MM.1S (cell line): ENCODE data around the gene SH2D1A.

Source experiments
- DNase-seq: peaks from one replicate; pipeline ENCODE4 v3.0.0-alpha.2; 2015
- H2AFZ ChIP-seq: fragments of 300-600 bp; sonication (generic); 2 replicates; pipeline ENCODE4 v1.6.0; 2016; ENCODE audit warnings: antibody characterized with exemption, low read length
- H3F3A ChIP-seq: fragments of 300-600 bp; sonication (generic); 2 replicates; pipeline ENCODE4 v1.6.1; 2016; ENCODE audit warnings: mild to moderate bottlenecking, antibody characterized with exemption, low read length, moderate library complexity, mixed read lengths; ENCODE audit not compliant: insufficient read depth
- H3K27ac ChIP-seq: fragments of 300-600 bp; sonication (generic); 2 replicates; pipeline ENCODE4 v1.5.1; 2016; ENCODE audit warnings: mild to moderate bottlenecking, low read length
- H3K27me3 ChIP-seq: fragments of 300-600 bp; sonication (generic); replicated peaks from 2 replicates; pipeline ENCODE4 v1.6.0; 2016; ENCODE audit warnings: low read length; ENCODE audit not compliant: insufficient read depth
- H3K36me3 ChIP-seq: fragments of 300-600 bp; sonication (generic); replicated peaks from 2 replicates; pipeline ENCODE4 v1.6.1; 2016; ENCODE audit warnings: mild to moderate bottlenecking, low read length, mixed read lengths; ENCODE audit not compliant: insufficient read depth
- H3K4me1 ChIP-seq: fragments of 300-600 bp; sonication (generic); 2 replicates; pipeline ENCODE4 v1.6.1; 2016; ENCODE audit warnings: low read length, mixed read lengths
- H3K4me2 ChIP-seq: fragments of 300-600 bp; sonication (generic); 2 replicates; pipeline ENCODE4 v1.6.0; 2016; ENCODE audit warnings: low read depth, low read length
- H3K4me3 ChIP-seq: fragments of 300-600 bp; sonication (generic); 2 replicates; pipeline ENCODE4 v1.5.1; 2016; ENCODE audit warnings: low read length, mixed read lengths
- H3K79me2 ChIP-seq: fragments of 300-600 bp; sonication (generic); 2 replicates; pipeline ENCODE4 v1.6.1; 2016; ENCODE audit warnings: mixed run types, low read length, mixed read lengths
- H3K9ac ChIP-seq: fragments of 300-600 bp; sonication (generic); 2 replicates; pipeline ENCODE4 v1.6.1; 2016; ENCODE audit warnings: low read length, mixed read lengths
- H3K9me2 ChIP-seq: fragments of 300-600 bp; sonication (generic); replicated peaks from 2 replicates; pipeline ENCODE4 v1.6.1; 2016; ENCODE audit warnings: mild to moderate bottlenecking, low read length, mixed read lengths; ENCODE audit not compliant: insufficient read depth
- H3K9me3 ChIP-seq: fragments of 300-600 bp; sonication (generic); replicated peaks from 2 replicates; pipeline ENCODE4 v1.6.1; 2016; ENCODE audit warnings: mild to moderate bottlenecking, low read length, mixed read lengths; ENCODE audit not compliant: insufficient read depth
- H4K20me1 ChIP-seq: fragments of 300-600 bp; sonication (generic); 2 replicates; pipeline ENCODE4 v1.6.1; 2016; ENCODE audit warnings: mild to moderate bottlenecking, low read length, moderate library complexity, mixed read lengths; ENCODE audit not compliant: insufficient read depth
- EZH2 ChIP-seq: fragments of 300-600 bp; sonication (generic); optimal IDR thresholded peaks from 2 replicates; pipeline ENCODE3; 2017; ENCODE audit warnings: low read depth, mild to moderate bottlenecking, antibody characterized with exemption, low read length, mixed read lengths
- EZH2phosphoT487 ChIP-seq: fragments of 300-600 bp; sonication (generic); IDR thresholded peaks from 2 replicates; pipeline ENCODE4 v1.6.1; 2018; ENCODE audit warnings: antibody characterized with exemption, low read length
- TF ChIP-seq, protein P1 (sequence below): fragments of 300-600 bp; sonication (generic); IDR thresholded peaks from 2 replicates; pipeline ENCODE4 v1.5.1; 2016; ENCODE audit warnings: antibody characterized with exemption, low read length, mixed read lengths

The SH2D1A gene

GRCh38 chrX:124373348-124373747 is 27.0 kb downstream of the SH2D1A start:
- Histone ChIP-seq H3K4me3 (no peak overlapping the region), H3K9ac (no peak overlapping the region), H3K27me3 (no peaks in the 10 kb centered on the region), H2AFZ (no peak overlapping the region), H3K9me2 (no peaks in the 10 kb centered on the region), H3K27ac (no peak overlapping the region), H3K36me3 (no peaks in the 10 kb centered on the region), H3K4me1 (no peaks in the 10 kb centered on the region), H3K4me2 (no peak overlapping the region), H4K20me1 (no peaks in the 10 kb centered on the region), H3F3A (no peaks in the 10 kb centered on the region), H3K79me2 (no peaks in the 10 kb centered on the region), H3K9me3 (no peaks in the 10 kb centered on the region)
- DNase-seq, result no peak
- TF ChIP-seq EZH2 (no peak), EZH2phosphoT487 (no peak)
- TF ChIP-seq, protein P1, sequence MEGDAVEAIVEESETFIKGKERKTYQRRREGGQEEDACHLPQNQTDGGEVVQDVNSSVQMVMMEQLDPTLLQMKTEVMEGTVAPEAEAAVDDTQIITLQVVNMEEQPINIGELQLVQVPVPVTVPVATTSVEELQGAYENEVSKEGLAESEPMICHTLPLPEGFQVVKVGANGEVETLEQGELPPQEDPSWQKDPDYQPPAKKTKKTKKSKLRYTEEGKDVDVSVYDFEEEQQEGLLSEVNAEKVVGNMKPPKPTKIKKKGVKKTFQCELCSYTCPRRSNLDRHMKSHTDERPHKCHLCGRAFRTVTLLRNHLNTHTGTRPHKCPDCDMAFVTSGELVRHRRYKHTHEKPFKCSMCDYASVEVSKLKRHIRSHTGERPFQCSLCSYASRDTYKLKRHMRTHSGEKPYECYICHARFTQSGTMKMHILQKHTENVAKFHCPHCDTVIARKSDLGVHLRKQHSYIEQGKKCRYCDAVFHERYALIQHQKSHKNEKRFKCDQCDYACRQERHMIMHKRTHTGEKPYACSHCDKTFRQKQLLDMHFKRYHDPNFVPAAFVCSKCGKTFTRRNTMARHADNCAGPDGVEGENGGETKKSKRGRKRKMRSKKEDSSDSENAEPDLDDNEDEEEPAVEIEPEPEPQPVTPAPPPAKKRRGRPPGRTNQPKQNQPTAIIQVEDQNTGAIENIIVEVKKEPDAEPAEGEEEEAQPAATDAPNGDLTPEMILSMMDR, result no peak

- Histone ChIP-seq H3K9me2 (no peaks in the 10 kb centered on the region), H3K79me2 (no peaks in the 10 kb centered on the region), H3K36me3 (no peaks in the 10 kb centered on the region), H3K9me3 (no peaks in the 10 kb centered on the region; the same call in 1 of the 2 replicates), H3K4me2 (no peak overlapping the region), H3K27ac (no peak overlapping the region), H4K20me1 (no peaks in the 10 kb centered on the region), H3K9ac (no peak overlapping the region), H3K27me3 (no peaks in the 10 kb centered on the region), H3K4me1 (no peaks in the 10 kb centered on the region), H2AFZ (no peak overlapping the region), H3K4me3 (no peak overlapping the region), H3F3A (no peaks in the 10 kb centered on the region)
- no peak for DNase-seq
- TF ChIP-seq, protein P1, result no peak
- TF ChIP-seq EZH2phosphoT487 (no peak), EZH2 (no peak)
Measured at GRCh38 chrX:124378643-124379042, 32.3 kb downstream of the SH2D1A start.

DNA sequence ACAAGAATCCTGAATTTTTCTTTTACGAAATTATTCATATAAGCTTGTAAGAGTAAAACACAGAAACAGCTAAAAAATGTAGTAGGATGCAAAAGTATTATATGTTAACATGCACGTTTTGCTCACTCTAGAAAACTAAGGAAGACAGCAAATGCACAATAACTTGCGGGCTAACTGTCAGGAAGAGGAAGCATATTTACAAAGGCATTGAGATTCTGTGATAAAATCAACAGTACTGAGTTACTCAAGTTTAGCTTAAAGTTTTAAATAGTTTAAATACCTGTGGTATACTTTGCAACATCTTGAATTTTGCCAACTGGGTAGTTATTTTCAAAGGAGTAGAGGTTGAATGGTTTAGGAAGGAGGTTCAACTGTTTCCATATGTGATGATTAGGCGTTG is 37.0 kb downstream of the SH2D1A start:
- TF ChIP-seq, protein P1, result no peak
- no peak for TF ChIP-seq EZH2phosphoT487
- no peak for TF ChIP-seq EZH2
- no peak overlapping the region for H3K9ac ChIP-seq

More for the DNA sequence above, 37.0 kb downstream of the SH2D1A start:
- H4K20me1 ChIP-seq, result no peaks in the 10 kb centered on the region
- H3K27me3 ChIP-seq, result no peaks in the 10 kb centered on the region
- no peak overlapping the region for H3K4me2 ChIP-seq
- no peaks in the 10 kb centered on the region for H3F3A ChIP-seq
- no peaks in the 10 kb centered on the region for H3K36me3 ChIP-seq
- H3K9me2 ChIP-seq, result no peaks in the 10 kb centered on the region
- no peaks in the 10 kb centered on the region for H3K4me1 ChIP-seq
- DNase-seq, result no peak
- H2AFZ ChIP-seq, result no peak overlapping the region
- no peak overlapping the region for H3K4me3 ChIP-seq
- H3K79me2 ChIP-seq, result no peaks in the 10 kb centered on the region
- H3K27ac ChIP-seq, result no peak overlapping the region
- no peaks in the 10 kb centered on the region; the same call in 1 of the 2 replicates for H3K9me3 ChIP-seq
